Right ventricle myocardium inferior (tissue), 1 donor: ENCODE data around the gene FAM210A. TPM values are rescaled to one million over a fixed set of nuclear protein-coding genes. Genes with fewer than 3 reads are reported as not detected.
A peak's percentile ranks its signal among the peaks of the same experiment; 100 is the strongest.
"Not testable (repeated sequence)": the region's sequence is repeated elsewhere in the genome, so short reads cannot be mapped to it uniquely, and the experiment has no call there.

Experiments
- ATAC-seq: fragments of 200-7000 bp; cut with Tn5 transposase; one replicate; pipeline ENCODE4 v1.9.1; 2020; ENCODE audit warnings: mild to moderate bottlenecking, moderate library complexity
- DNase-seq: peaks from one replicate; pipeline ENCODE4 v3.0.0; 2021; ENCODE audit errors: missing footprints
- intact Hi-C: fragments of 100-400 bp; cut with DNase I; formaldehyde crosslinking; loops from one replicate; pipeline ENCODE4 v1.11.0; 2022
- total RNA-seq: library from RNA; stranded (reverse); fragmentation: NEBNext Ultra II Directional; extraction: Animal tissue kit (Norgen Biotek cat#: 25700); gene quantifications from one replicate; pipeline ENCODE4 v1.2.1, GENCODE V29; 2021
- donor health status: DM: no; HTN: yes; CAD: no; lungs with severe emphysema.

The FAM210A gene
- total RNA-seq, 1 donor from 2014 or later = 58.1 TPM

DNA sequence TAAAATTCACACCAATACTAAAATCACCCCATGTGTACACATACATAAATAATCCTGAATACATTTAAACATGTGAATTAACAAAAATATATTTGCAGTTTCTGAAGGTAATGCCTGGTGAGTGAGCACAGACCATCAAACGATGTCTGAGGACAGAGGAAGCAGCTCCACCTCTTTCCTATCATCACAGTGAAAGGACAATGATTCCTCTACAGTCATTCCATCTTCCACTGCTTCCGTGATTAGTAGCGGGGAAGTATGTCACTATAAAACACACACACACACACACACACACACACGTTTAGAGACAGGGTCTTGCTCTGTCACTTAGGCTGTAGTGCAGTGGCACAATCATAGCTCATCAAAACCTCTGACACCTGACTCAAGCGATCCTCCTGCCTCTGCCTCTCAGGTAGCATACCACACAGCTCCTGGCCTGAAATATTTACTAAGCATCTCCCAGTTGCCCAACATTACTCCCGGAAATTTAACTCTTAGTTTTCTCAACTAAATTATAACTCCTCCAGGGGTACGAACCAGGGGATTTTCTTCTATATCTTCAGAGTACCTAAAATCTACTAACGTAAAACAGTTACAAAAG lies 12.8 kb downstream of the FAM210A start:
- ATAC-seq (peak; percentile 23), DNase-seq (no peak)
- intact Hi-C loops = no loop called here

DNA sequence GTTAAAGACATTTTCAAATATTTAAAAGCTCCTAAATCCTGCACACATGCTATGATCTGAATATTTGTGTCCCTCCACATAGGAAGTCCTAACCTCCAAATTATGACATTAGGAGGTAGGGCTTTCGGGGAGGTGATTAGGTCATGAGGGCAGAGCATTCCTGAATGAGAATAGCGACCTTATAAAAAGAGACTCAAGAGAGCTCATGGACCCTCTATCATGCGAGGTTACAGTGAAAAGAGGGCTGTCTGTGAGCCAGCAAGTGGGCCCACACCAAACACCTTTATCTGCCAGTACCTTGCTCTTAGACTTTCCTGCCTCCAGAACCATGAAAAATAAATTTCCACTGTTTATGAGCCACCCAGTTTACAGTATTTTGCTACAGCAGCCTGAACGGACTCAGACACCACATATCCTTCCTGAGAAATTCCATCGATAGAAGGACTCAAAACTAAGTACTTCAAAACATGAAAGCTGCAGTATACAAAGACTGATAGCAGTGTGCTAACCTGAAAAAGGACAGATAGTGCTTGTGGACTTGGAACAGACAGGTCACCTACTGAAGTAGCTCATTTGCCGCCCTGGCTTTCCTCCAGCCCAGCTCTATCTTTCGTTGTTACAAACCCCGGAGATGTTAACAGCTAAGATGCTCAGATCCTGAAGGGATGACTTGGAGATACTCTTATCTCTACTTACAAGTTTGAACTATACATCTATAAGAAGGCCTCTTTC lies 13.8 kb downstream of the FAM210A start:
- DNase-seq = no peak
- intact Hi-C loops = no loop called here
- ATAC-seq = peak; percentile 28

GRCh38 chr18:13710414-13710831 lies 15.9 kb downstream of the FAM210A start:
- DNase-seq (no peak), ATAC-seq (no peak)
- intact Hi-C loops = no loop called here

- ATAC-seq (no peak), DNase-seq (no peak)
- intact Hi-C loops = no loop called here
Measured at GRCh38 chr18:13703899-13704298, 22.5 kb downstream of the FAM210A start.

DNA sequence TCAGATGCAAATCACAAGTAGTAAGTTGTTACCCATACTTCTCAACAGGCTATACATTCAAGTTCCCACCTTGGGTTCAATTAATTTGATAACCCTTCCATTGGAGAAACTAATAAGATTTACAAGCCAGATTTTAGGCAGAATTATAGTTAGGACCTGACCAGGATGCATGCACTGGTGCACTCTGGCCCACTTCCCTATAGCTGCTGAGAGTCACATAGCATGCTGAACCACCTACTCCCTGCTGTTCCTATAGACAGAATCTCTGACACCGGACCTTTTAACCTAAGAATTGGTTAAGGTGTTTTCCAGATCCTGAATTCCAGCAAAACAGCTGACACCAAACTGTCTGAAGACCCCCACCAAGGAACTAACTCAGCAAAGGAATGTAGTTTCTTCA lies 26.2 kb downstream of the FAM210A start:
- DNase-seq = no peak
- ATAC-seq = no peak
- intact Hi-C loops = no loop called here

DNA sequence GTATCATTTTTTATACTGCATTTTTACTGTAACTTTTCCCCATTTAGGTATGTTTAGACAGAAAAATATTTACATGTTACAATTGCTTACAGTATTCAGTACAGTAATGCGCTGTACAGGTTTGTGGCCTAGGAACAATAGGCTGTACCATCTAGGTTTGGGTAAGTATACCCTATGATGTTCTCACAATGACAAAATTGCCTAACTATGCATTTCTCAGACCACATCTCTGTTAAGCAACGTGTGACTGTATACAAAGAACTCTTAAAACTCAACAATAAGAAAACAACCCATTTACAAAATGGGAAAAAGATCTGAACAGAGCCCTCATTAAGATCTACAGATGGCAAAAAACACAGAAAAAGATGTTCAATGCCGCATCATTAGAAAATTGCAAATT lies 29.4 kb downstream of the FAM210A start:
- intact Hi-C loops = no loop called here
- no peak for DNase-seq
- no peak for ATAC-seq

DNA sequence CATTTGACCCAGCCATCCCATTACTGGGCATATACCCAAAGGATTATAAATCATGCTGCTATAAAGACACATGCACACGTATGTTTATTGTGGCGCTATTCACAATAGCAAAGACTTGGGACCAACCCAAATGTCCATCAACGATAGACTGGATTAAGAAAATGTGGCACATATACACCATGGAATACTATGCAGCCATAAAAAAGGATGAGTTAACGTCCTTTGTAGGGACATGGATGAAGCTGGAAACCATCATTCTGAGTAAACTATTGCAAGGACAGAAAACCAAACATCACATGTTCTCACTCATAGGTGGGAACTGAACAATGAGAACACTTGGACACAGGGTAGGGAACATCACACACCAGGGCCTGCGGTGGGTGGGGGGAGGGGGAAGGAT lies 31.0 kb downstream of the FAM210A start:
- DNase-seq, ATAC-seq, intact Hi-C loops: not testable (repeated sequence)

GRCh38 chr18:13690060-13690459 lies 36.3 kb downstream of the FAM210A start:
- intact Hi-C loops, ATAC-seq, DNase-seq: not testable (repeated sequence)

GRCh38 chr18:13688191-13689136 lies 37.9 kb downstream of the FAM210A start:
- intact Hi-C loops = loop anchor here (5.0 kb wide), 1 partner anchor 34 kb away; no protein-coding TSS in a partner anchor
- ATAC-seq (peak; percentile 90), DNase-seq (no peak)

- no peak for DNase-seq
- intact Hi-C loops = no loop called here
- ATAC-seq = no peak
Measured at GRCh38 chr18:13684546-13684945, 41.8 kb downstream of the FAM210A start.

DNA sequence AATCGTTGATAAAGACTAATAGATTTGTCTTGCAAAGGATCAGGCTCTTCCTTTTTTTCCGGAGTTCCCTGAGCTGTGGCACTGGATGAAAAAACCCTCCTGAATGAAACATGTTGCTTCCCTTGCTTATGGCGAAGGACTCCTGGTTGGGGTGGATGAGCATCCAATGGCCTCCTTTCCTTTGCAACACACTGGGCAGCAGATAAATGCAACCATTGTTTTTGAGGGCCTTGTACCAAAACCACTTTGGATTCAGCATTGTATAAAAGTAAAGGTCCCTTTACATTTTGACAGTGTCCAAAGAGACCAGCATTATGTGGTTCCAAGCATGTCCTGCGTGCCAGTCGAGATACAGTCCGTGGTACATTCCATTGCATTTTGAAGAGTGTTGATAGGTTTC lies 44.7 kb downstream of the FAM210A start:
- DNase-seq = no peak
- intact Hi-C loops = no loop called here
- no peak for ATAC-seq

GRCh38 chr18:13680612-13681011 lies 45.7 kb downstream of the FAM210A start:
- DNase-seq = no peak

GRCh38 chr18:13677350-13677749 lies 49.0 kb downstream of the FAM210A start:
- DNase-seq, ATAC-seq, intact Hi-C loops: not testable (repeated sequence)

More at GRCh38 chr18:13680612-13681011, 45.7 kb downstream of the FAM210A start:
- intact Hi-C loops = no loop called here
- ATAC-seq = peak; percentile 66

DNA sequence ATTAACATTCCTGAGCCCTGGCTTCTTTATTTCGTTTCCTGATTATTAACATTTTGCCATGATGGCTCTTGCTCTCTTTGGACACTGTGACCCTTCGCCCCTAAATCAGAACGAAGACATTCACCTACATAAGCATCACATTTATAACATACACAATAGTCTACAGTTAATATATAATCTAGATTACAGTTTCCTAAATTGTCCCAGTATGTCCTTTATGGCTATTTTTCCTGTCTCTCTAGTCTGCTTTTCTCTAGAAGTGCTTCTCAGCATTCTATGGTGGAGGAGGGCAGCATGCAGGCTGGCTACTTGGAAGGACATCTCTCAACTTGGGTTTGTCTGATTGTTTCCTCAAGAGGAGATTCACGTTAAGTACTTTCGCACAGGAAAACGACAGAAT lies 49.9 kb downstream of the FAM210A start:
- intact Hi-C loops = no loop called here
- no peak for ATAC-seq

GRCh38 chr18:13672657-13673056 lies 53.7 kb downstream of the FAM210A start:
- no peak for DNase-seq
- ATAC-seq = no peak
- intact Hi-C loops = no loop called here

More for the DNA sequence above, 49.9 kb downstream of the FAM210A start:
- no peak for DNase-seq

GRCh38 chr18:13661779-13662256 lies 64.5 kb downstream of the FAM210A start:
- intact Hi-C loops = no loop called here
- DNase-seq = no peak
- ATAC-seq = no peak

DNA sequence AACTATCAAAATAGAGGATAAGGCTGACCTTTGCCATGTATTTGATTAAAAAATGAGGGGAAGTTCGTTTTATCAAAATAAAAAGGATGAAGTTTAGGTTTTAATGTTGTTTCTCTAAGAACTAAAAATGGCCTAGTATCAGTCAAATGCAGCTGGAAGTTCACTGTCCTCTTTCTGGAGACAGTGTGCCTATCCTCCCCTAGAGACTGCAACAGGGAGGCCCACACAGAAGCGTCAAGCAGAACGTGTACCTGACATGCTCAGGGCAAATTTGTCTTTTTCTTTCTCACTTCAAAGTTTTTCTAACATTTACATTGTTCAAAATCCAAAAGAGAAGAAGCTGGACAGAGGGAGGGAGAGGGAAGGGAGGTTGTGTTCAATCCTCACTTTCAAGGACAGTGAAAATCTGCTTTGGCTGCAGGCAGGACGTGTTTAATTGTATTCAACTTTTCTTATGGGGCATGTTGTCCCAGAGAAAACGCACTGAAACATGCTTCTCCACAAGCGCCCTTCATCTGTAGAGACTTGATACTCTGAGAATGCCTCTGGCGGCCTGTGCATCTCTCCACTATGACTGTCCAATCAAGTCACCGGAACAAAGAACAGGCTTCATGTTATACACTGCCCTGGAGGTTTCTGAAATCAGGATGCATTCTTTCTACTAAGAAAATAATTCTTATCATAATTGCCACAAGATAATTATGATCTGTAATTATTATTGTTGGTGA lies 65.1 kb downstream of the FAM210A start:
- intact Hi-C loops = no loop called here
- DNase-seq (no peak), ATAC-seq (no peak)

GRCh38 chr18:13660510-13660909 lies 65.8 kb downstream of the FAM210A start:
- intact Hi-C loops = no loop called here
- DNase-seq (no peak), ATAC-seq (peak; percentile 82)
